Keratinocyte (primary cell): ENCODE results near the gene DNAJC18. TPM values are rescaled to one million over a fixed set of nuclear protein-coding genes. Genes with fewer than 3 reads are reported as not detected.

ENCODE experiments used
- DNase-seq: peaks from one replicate; pipeline ENCODE4 v3.0.0-alpha.2; 2011; ENCODE audit warnings: low read depth, missing footprints, low spot score
- FAIRE-seq: peaks from 2 replicates; lab custom pipeline; 2011; peaks lifted over from hg19 to GRCh38; lab: Jason Lieb, UNC
- H2AFZ ChIP-seq: 2 replicates; pipeline ENCODE4 v1.6.0; 2012; ENCODE audit warnings: low read length, control low read depth, inconsistent platforms; ENCODE audit not compliant: control insufficient read depth
- H3K27ac ChIP-seq: 2 replicates; pipeline ENCODE4 v1.5.1; 2011; ENCODE audit warnings: low read length; ENCODE audit not compliant: control insufficient read depth, insufficient read depth
- H3K27me3 ChIP-seq: 3 replicates; pipeline ENCODE4 v1.6.0; 2011; ENCODE audit warnings: low read length; ENCODE audit not compliant: control insufficient read depth, insufficient read depth; ENCODE audit errors: extremely low read depth
- H3K36me3 ChIP-seq, 2 experiments: 2 replicates in 1 of 2; 3 replicates in 1 of 2; pipeline ENCODE4 v1.5.1; 2011; ENCODE audit warnings: low read length in 2 of 2, mild to moderate bottlenecking in 1 of 2; ENCODE audit not compliant: control insufficient read depth in 2 of 2, insufficient read depth in 2 of 2; ENCODE audit errors: extremely low read depth in 1 of 2
- H3K4me1 ChIP-seq: 3 replicates; pipeline ENCODE4 v1.5.1; 2011; ENCODE audit warnings: low read length; ENCODE audit not compliant: control insufficient read depth, insufficient read depth; ENCODE audit errors: extremely low read depth
- H3K4me2 ChIP-seq: 3 replicates; pipeline ENCODE4 v1.6.0; 2011; ENCODE audit warnings: low read depth, low read length; ENCODE audit not compliant: control insufficient read depth, insufficient read depth; ENCODE audit errors: extremely low read depth
- H3K4me3 ChIP-seq, 3 experiments: fragments of 200-600 bp in 1 of 3; sonication (generic) in 1 of 3; 2 replicates in 2 of 3; 3 replicates in 1 of 3; pipeline ENCODE4 v1.5.1; 2011 to 2016; ENCODE audit warnings: low read length in 3 of 3, mild to moderate bottlenecking in 3 of 3, control low read depth in 2 of 3, inconsistent platforms in 1 of 3, low read depth in 1 of 3, mixed read lengths in 1 of 3, mixed run types in 1 of 3, moderate library complexity in 1 of 3; ENCODE audit not compliant: control insufficient read depth in 2 of 3, insufficient read depth in 2 of 3; ENCODE audit errors: extremely low read depth in 1 of 3
- H3K79me2 ChIP-seq: 2 replicates; pipeline ENCODE4 v1.6.0; 2012; ENCODE audit warnings: low read length; ENCODE audit not compliant: control insufficient read depth, insufficient read depth
- H3K9ac ChIP-seq: 3 replicates; pipeline ENCODE4 v1.6.0; 2011; ENCODE audit warnings: low read length; ENCODE audit not compliant: control insufficient read depth, insufficient read depth; ENCODE audit errors: extremely low read depth
- H3K9me1 ChIP-seq: 3 replicates; pipeline ENCODE4 v1.6.0; 2011; ENCODE audit warnings: low read length; ENCODE audit not compliant: control insufficient read depth, insufficient read depth; ENCODE audit errors: extremely low read depth
- H3K9me3 ChIP-seq: 2 replicates; pipeline ENCODE4 v1.5.1; 2012; ENCODE audit warnings: low read depth, low read length; ENCODE audit not compliant: control insufficient read depth
- H4K20me1 ChIP-seq: 3 replicates; pipeline ENCODE4 v1.6.0; 2011; ENCODE audit warnings: low read length; ENCODE audit not compliant: control insufficient read depth, insufficient read depth; ENCODE audit errors: extremely low read depth
- EZH2 ChIP-seq: IDR thresholded peaks from one replicate; pipeline ENCODE4 v1.6.1; 2012; ENCODE audit warnings: inconsistent platforms, mild to moderate bottlenecking, low read length, moderate library complexity
- dilution Hi-C: fragments of 300-500 bp; cut with MboI; formaldehyde crosslinking; loops from one replicate; pipeline ENCODE4 v1.7.0; 2020; ENCODE audit warnings: low sequenced_read_pairs; ENCODE audit not compliant: extremely low pct_ligation_motif_present
- polyA plus RNA-seq, 5 experiments: library from polyadenylated mRNA; depleted of rRNA in 3 of 5; stranded (reverse) in 3 of 5; stranded (forward) in 1 of 5; unstranded in 1 of 5; fragments of >200 nt; gene quantifications; 1 replicate in 1 of 5; 2 replicates in 3 of 5; 3 replicates in 1 of 5; pipeline versions ENCODE4 v1.2.1 to v1.2.3, GENCODE V29; 2011 to 2012; ENCODE audit warnings: missing spikeins in 2 of 5, low read depth in 1 of 5, low replicate concordance in 1 of 5
- TF ChIP-seq, protein P1 (sequence below), 3 experiments: IDR thresholded peaks in 1 of 3; conservative IDR thresholded peaks in 1 of 3; optimal IDR thresholded peaks in 1 of 3; 2 replicates in 2 of 3; 3 replicates in 1 of 3; pipeline versions ENCODE3 to v1.5.1; 2011; ENCODE audit warnings: low read length in 3 of 3, mild to moderate bottlenecking in 3 of 3, moderate library complexity in 2 of 3, control low read depth in 1 of 3, inconsistent platforms in 1 of 3; ENCODE audit not compliant: insufficient read depth in 2 of 3; ENCODE audit errors: extremely low read depth in 1 of 3

Gene DNAJC18
- polyA plus RNA-seq, 1 donor (not counting 4 experiments of a cell fraction or from before 2014, with no cell fraction given): 6.6 TPM

DNA sequence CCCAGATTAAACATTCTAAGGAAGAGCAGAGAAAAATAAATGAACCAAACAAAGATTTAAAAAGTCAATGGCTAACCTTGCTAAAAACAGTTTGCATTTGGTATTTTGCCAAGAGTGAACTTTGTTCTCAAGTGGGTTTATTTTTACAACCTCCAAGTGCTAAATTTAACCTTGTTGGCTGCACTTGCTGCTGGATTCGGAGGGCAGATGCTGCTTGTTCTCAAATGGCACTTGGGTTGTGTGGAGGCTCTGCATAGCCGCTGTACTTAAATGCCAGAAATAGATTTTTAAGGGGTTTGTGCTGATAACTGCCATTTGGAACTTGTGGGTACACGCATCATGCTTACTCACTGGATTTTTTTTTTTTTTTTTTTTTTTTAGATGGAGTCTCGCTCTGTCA, 22.1 kb downstream of the DNAJC18 start:
- DNase-seq: no peak
- no peak overlapping the region for H3K4me3 ChIP-seq
- no peaks in the 10 kb centered on the region for H3K27me3 ChIP-seq
- peaks cover 0 to 2% of the 10 kb centered on the region in 2 experiments for H3K36me3 ChIP-seq
- H3K4me1 ChIP-seq: peaks cover 34% of the 10 kb centered on the region
- no peak overlapping the region for H3K4me2 ChIP-seq
- no peak for TF ChIP-seq EZH2
- TF ChIP-seq, protein P1, sequence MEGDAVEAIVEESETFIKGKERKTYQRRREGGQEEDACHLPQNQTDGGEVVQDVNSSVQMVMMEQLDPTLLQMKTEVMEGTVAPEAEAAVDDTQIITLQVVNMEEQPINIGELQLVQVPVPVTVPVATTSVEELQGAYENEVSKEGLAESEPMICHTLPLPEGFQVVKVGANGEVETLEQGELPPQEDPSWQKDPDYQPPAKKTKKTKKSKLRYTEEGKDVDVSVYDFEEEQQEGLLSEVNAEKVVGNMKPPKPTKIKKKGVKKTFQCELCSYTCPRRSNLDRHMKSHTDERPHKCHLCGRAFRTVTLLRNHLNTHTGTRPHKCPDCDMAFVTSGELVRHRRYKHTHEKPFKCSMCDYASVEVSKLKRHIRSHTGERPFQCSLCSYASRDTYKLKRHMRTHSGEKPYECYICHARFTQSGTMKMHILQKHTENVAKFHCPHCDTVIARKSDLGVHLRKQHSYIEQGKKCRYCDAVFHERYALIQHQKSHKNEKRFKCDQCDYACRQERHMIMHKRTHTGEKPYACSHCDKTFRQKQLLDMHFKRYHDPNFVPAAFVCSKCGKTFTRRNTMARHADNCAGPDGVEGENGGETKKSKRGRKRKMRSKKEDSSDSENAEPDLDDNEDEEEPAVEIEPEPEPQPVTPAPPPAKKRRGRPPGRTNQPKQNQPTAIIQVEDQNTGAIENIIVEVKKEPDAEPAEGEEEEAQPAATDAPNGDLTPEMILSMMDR (optimal IDR thresholded peaks at IDR 0.05 in 1 of 3, IDR thresholded peaks at IDR 0.05 in 1 of 3, conservative IDR thresholded peaks at IDR 0.05 in 1 of 3; ENCODE audit: extremely low read depth in 1 of 3, insufficient read depth in 2 of 3, low read length in 3 of 3): no peak
- no peak overlapping the region for H3K27ac ChIP-seq
- dilution Hi-C loops: no loop called here
- H3K9ac ChIP-seq: no peak overlapping the region
- H4K20me1 ChIP-seq: no peaks in the 10 kb centered on the region
- no peak for FAIRE-seq
- H3K9me1 ChIP-seq: no peaks in the 10 kb centered on the region
- no peaks in the 10 kb centered on the region for H3K9me3 ChIP-seq
- H3K79me2 ChIP-seq: no peaks in the 10 kb centered on the region
- H2AFZ ChIP-seq: no peak overlapping the region

DNA sequence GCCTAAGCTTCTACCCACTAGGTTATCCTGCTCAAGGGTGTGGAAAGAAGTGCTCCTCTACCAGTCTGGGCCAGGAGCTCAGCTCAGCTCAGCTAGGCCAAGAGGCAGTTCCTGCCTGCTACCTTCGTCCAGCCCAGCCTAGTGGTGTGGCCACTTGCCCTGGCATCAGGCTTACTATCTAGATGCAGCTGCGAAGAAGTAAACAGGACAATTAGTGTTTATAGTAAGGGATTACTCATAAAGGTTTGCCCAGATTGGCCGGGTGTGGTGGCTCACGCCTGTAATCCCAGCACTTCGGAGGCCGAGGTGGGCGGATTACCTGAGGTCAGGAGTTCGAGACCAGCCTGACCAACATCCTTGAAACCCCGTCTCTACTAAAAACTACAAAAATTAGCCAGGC, 22.7 kb downstream of the DNAJC18 start:
- no peak overlapping the region for H3K9ac ChIP-seq
- peaks cover 0 to 2% of the 10 kb centered on the region in 2 experiments for H3K36me3 ChIP-seq
- FAIRE-seq (no peak), DNase-seq (no peak)
- H3K9me3 ChIP-seq: no peaks in the 10 kb centered on the region
- TF ChIP-seq EZH2: no peak
- TF ChIP-seq, protein P1 (optimal IDR thresholded peaks at IDR 0.05 in 1 of 3, IDR thresholded peaks at IDR 0.05 in 1 of 3, conservative IDR thresholded peaks at IDR 0.05 in 1 of 3; ENCODE audit: extremely low read depth in 1 of 3, insufficient read depth in 2 of 3, low read length in 3 of 3): no peak
- dilution Hi-C loops: no loop called here
- H4K20me1 ChIP-seq: no peaks in the 10 kb centered on the region
- no peaks in the 10 kb centered on the region for H3K27me3 ChIP-seq
- no peak overlapping the region for H3K27ac ChIP-seq
- H2AFZ ChIP-seq: no peak overlapping the region
- no peaks in the 10 kb centered on the region for H3K9me1 ChIP-seq
- H3K4me3 ChIP-seq: no peak overlapping the region
- no peak overlapping the region for H3K4me2 ChIP-seq
- peaks cover 34% of the 10 kb centered on the region for H3K4me1 ChIP-seq
- H3K79me2 ChIP-seq: no peaks in the 10 kb centered on the region
